ENCODE data around the gene PRSS27. TPM values are rescaled to one million over a fixed set of nuclear protein-coding genes. Genes with fewer than 3 reads are reported as not detected.

The PRSS27 gene
- total RNA-seq, 4 donors from 2014 or later: 0.67 to 10.3 (median 2.4) TPM

- H3K4me1 ChIP-seq: peaks cover 0 to 7% (median 0%) of the 10 kb centered on the region in 3 donors
- no peak for TF ChIP-seq POLR2AphosphoS5 (IDR thresholded peaks at IDR 0.05)
- TF ChIP-seq CTCF (IDR thresholded peaks at IDR 0.05): no peak
- TF ChIP-seq POLR2A (IDR thresholded peaks at IDR 0.05): no peak
- no peak for TF ChIP-seq EP300 (IDR thresholded peaks at IDR 0.05)
- H3K36me3 ChIP-seq: peaks cover 0 to 32% of the 10 kb centered on the region in 2 donors
- H3K27me3 ChIP-seq: peaks cover 21% of the 10 kb centered on the region
- no peaks in the 10 kb centered on the region for H3K9me3 ChIP-seq
- ATAC-seq: no peak
- 60 to 64% methylated on average over 2 to 3 of the region's 14 CpGs for WGBS, 2 donors (ENCODE audit: low coverage in 1 of 2)
- H3K4me3 ChIP-seq: no peak overlapping the region
- no peak overlapping the region for H3K27ac ChIP-seq
Measured at GRCh38 chr16:2712063-2712441, 8.0 kb downstream of the PRSS27 start.

GRCh38 chr16:2711370-2712062, 8.5 kb downstream of the PRSS27 start:
- WGBS, 2 donors (ENCODE audit: low coverage in 1 of 2): 52 to 65% methylated on average over 2 to 6 of the region's 22 CpGs
- peaks cover 20% of the 10 kb centered on the region for H3K27me3 ChIP-seq
- ATAC-seq: no peak
- no peak overlapping the region for H3K4me3 ChIP-seq
- H3K27ac ChIP-seq: no peak overlapping the region
- no peaks in the 10 kb centered on the region for H3K9me3 ChIP-seq
- TF ChIP-seq POLR2A (IDR thresholded peaks at IDR 0.05) (no peak), EP300 (IDR thresholded peaks at IDR 0.05) (no peak), POLR2AphosphoS5 (IDR thresholded peaks at IDR 0.05) (no peak), CTCF (IDR thresholded peaks at IDR 0.05) (no peak)
- peaks cover 0 to 7% (median 0%) of the 10 kb centered on the region in 3 donors for H3K4me1 ChIP-seq
- peaks cover 0 to 38% of the 10 kb centered on the region in 2 donors for H3K36me3 ChIP-seq

- no peak for TF ChIP-seq EP300 (IDR thresholded peaks at IDR 0.05)
- no peak for TF ChIP-seq POLR2AphosphoS5 (IDR thresholded peaks at IDR 0.05)
- TF ChIP-seq POLR2A (IDR thresholded peaks at IDR 0.05): no peak
- TF ChIP-seq CTCF (IDR thresholded peaks at IDR 0.05): no peak
- Histone ChIP-seq H3K36me3 (peaks cover 0 to 45% of the 10 kb centered on the region in 2 donors), H3K4me3 (no peak overlapping the region), H3K27ac (no peak overlapping the region), H3K27me3 (peaks cover 12% of the 10 kb centered on the region), H3K4me1 (peaks cover 0 to 6% (median 0%) of the 10 kb centered on the region in 3 donors), H3K9me3 (no peaks in the 10 kb centered on the region)
- no CpG with 5 or more reads among the region's 11 CpGs for WGBS, 2 donors (ENCODE audit: low coverage in 1 of 2)
- no peak for ATAC-seq
Measured at GRCh38 chr16:2710711-2711231, 9.3 kb downstream of the PRSS27 start.

GRCh38 chr16:2710021-2710710, 9.9 kb downstream of the PRSS27 start:
- Histone ChIP-seq H3K4me1 (peaks cover 0 to under 1% (median 0%) of the 10 kb centered on the region in 3 donors), H3K36me3 (peaks cover 0 to 51% of the 10 kb centered on the region in 2 donors), H3K4me3 (no peak overlapping the region), H3K9me3 (no peaks in the 10 kb centered on the region), H3K27ac (no peak overlapping the region), H3K27me3 (peaks cover 6% of the 10 kb centered on the region)
- TF ChIP-seq POLR2AphosphoS5 (IDR thresholded peaks at IDR 0.05) (no peak), CTCF (IDR thresholded peaks at IDR 0.05) (no peak), POLR2A (IDR thresholded peaks at IDR 0.05) (no peak), EP300 (IDR thresholded peaks at IDR 0.05) (no peak)
- 50% methylated on average over 2 of the region's 20 CpGs; no CpG with 5 or more reads in 1 of the 2 donors for WGBS, 2 donors (ENCODE audit: low coverage in 1 of 2)
- ATAC-seq: no peak

Data from gastroesophageal sphincter (tissue), 4 donors.